GM18499 (cell line): ENCODE data around the gene BCO2.

Experiments
- ATAC-seq: cut with Tn5 transposase; IDR thresholded peaks from one replicate; pipeline ENCODE4 v1.9.1; 2021; ENCODE audit warnings: moderate number of reproducible peaks; ENCODE audit not compliant: insufficient read depth, unreplicated experiment

Gene BCO2

GRCh38 chr11:112237451-112237850, 62.1 kb downstream of the BCO2 start:
- no peak for ATAC-seq

- no peak for ATAC-seq
Observed at GRCh38 chr11:112238041-112238440, 62.7 kb downstream of the BCO2 start.

GRCh38 chr11:112241486-112241885, 66.2 kb downstream of the BCO2 start:
- no peak for ATAC-seq

GRCh38 chr11:112247201-112247600, 71.9 kb downstream of the BCO2 start:
- no peak for ATAC-seq

GRCh38 chr11:112248201-112248600, 72.9 kb downstream of the BCO2 start:
- no peak for ATAC-seq

- no peak for ATAC-seq
Observed at GRCh38 chr11:112249871-112250610, 74.7 kb downstream of the BCO2 start.

- ATAC-seq = no peak
Observed at GRCh38 chr11:112253605-112254242, 78.4 kb downstream of the BCO2 start.

- no peak for ATAC-seq
Observed at GRCh38 chr11:112255067-112255720, 79.9 kb downstream of the BCO2 start.

GRCh38 chr11:112260490-112260889, 85.2 kb downstream of the BCO2 start, which contains the start of gene PLET1:
Gene PLET1, minus strand, starts transcription at chr11:112260860. Its CDS starts 271 bp downstream, at chr11:112260589.
- ATAC-seq = no peak

- no peak for ATAC-seq
Observed at GRCh38 chr11:112265659-112266409, 90.5 kb downstream of the BCO2 start.

GRCh38 chr11:112266410-112266778, 91.1 kb downstream of the BCO2 start:
- no peak for ATAC-seq

GRCh38 chr11:112267188-112267591, 91.9 kb downstream of the BCO2 start:
- no peak for ATAC-seq

- ATAC-seq = no peak
Observed at GRCh38 chr11:112268406-112268805, 93.1 kb downstream of the BCO2 start.
